HG02870 (cell line): ENCODE data around the gene LIPA.

Source experiments
- ATAC-seq: cut with Tn5 transposase; IDR thresholded peaks from one replicate; pipeline ENCODE4 v1.9.1; 2021; ENCODE audit warnings: mild to moderate bottlenecking, moderate library complexity; ENCODE audit not compliant: unreplicated experiment

Gene LIPA

DNA sequence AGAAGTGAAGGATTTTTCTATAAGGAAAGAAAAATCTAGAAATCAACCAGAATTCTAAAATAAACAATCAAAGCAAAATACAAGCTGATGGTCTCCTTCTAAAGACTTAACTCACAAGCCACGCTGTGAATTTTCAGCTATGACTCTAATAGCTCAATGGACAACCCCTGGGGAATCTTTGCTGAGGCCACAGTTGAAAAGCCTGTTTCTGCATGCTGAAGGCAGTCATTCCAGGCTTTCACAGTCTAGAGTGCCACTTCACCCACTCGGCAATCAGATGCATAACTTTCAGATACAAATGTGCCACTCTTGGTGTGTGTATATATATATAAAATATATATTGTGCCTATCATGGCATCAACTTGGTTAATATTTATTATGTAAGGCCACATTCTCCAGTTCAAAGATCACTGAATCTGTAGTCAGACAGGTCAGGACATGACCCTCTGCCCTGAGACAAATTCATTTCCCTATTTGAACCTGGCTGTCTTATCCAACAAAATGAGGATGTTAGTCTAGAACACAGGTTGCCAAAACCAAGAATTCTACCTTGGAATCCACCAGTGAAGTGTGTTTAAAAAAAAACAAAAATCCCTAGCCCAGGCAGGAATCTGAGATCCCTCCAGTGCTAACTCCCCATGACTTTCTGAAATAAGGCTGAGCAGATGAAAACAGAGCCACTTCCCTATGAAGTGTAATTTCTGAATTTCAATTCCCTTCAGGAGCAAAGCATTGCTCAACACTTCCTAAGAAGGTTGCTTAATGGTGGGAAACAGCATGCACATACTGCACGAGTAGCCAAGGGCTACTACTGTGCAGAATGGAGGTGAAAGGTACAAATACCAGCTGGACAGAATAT lies 9.9 kb downstream of the LIPA start:
- ATAC-seq: peak; percentile 39

DNA sequence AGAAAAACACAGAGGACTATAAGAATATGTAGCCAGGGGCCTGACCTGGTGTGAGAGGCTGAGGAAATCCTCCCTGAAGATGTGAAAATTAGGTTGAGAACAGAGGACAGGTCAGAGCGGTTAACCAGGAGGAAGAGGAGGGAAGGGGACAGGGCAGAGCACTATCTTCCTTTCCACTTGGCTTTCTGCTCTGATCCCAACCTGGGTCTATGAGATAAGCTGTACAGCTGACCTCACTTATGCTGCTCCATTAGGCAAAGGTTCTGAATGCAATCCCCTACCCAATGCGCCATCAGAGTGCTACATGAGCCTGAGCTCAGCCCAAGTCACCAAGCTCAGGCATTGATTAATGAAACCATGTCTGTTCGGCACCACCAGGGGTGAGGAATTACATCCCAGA lies 10.5 kb downstream of the LIPA start:
- ATAC-seq: no peak

DNA sequence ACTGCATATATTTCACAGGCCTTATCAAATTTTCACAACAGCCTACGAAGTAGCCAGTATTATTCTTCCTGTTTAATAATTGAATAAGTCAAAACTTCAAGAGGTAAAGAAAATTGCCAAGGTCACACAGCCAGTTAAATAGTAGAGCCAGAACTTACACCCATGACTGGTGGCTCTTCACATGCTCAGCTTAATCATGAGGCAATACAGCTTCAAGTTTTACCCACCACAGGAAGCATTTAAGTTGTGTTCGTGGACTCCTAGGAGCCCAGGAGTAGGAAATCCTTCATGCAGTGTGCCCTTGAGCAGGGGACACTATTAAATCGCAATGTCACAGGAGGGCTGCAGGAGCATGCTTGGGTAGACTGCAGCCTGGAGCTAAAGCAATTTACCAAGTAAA lies 11.1 kb downstream of the LIPA start:
- ATAC-seq: no peak

DNA sequence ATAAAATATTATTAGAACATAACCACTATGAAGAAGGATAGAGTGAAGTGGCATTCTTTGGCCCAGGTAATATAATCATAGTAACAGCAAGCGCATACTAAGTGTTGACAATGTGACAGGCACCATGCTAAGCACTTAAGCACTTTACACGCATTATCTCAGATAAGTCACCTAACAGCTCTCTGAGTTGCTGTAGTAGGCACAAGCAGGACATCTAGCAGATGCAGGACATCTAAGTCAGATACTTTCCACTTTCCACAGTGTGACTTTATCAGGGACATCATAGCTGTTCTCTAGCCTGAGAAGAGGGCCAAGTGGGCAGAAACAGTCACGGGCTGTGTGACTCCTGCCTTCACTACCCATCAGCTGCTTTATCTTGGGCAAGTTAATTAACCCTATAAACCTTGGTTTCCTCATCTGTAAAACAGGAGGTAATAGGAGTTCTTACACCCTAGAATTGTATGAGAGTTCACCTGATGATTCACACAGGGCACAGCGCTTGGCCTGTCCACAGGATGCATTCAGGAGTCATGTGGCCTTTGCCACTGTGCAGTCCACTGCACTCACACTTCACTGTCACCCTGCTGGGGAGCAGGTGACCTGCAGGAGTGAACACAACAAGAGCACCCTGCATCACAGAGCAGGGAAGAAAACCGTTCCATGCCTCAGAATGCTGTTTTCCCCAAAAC lies 12.5 kb downstream of the LIPA start:
- no peak for ATAC-seq

DNA sequence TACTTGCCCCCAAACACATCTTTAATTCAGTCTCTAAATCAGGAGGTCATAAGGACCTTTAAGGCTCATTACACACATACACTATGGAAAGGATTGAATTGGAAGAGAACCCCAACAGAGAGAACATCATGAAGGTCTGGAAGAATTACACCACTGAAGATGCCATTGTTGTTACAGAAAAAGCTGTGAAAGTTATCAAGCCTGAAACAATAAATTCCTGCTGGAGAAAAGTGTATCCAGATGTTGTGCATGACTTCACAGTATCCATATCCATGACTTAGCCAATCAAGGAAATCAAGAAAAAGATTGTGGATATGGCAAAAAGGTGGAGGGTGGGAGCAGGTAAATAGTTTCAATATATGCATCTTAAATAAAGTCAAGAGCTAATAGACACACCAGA lies 13.7 kb downstream of the LIPA start:
- no peak for ATAC-seq

DNA sequence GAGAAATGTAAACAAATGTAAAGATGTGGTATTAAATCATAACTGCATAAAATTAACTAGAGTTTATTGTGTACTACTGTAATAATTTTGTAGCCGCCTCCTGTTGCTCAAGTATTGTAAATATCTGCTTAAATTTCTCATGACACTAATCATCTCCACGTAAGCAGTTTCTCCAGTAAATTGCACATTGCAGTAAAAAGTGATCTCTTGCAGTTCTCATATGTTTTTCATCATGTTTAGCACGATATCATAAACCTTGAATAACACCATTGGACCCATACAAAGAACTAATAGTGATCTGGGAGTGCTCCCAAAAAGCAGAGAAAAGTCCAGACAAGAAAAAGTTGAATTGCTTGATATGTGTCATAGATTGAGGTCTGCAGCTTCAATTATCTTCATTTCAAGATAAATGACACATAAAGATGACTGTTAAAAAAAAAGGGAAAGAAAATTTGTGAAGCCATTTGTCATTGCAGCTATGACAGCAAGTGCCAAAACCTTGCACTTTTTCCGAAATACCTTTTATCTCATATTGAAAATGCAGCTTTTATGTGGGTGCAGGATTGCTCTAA lies 15.3 kb downstream of the LIPA start:
- no peak for ATAC-seq

DNA sequence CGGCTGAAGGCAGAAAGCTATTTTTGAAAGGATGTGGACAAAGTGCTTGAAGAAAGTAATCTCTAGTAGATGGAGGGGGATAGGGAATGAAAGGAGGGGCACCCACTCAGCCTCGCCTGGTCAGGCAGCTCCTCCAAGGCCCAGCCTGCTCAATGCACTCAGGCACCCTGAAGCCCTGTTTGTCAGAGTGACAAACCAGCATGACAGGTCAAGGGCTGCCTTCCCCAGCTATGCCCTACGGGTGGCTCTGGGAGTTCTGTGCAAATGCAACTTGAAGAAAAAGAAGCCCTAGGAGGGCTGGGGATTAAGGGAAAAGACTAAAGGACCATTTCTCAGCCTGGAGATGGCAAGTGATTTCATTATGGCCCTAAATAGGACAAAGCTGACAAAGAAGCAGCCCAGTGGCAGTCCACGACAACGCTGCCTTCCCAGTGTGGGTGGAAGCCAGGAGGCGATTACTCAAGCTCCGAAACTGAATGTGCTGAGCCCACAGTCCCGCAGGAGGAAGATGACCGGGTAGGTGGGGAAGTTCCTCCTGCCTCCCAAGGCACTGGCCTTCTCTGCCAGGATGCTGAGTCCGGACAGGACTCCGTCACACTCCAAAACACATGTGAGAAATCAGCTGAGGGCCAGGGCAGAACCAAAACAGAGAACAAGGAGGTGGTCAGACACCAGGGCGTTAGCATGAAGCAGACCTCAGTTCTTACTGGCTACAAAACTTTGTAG lies 16.3 kb downstream of the LIPA start:
- no peak for ATAC-seq

DNA sequence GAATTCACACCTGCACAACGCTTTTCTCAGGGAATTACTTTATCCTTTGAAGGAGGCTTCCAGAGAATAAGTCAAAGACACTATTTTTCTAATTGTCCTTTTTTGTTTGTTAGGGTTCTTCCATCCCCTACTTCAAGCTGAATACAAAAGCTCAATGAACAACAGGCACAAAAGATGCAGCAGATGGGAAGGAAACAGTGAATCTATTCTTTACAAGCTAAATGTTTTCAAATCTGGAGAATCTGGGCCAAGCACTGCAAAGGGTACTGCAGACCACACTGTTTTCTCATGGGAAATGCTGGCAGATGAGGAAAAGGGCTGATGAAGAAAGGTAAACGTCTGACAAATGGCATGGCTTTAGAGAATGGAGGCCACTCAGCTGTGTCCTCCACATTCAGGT lies 18.5 kb downstream of the LIPA start:
- ATAC-seq: no peak

DNA sequence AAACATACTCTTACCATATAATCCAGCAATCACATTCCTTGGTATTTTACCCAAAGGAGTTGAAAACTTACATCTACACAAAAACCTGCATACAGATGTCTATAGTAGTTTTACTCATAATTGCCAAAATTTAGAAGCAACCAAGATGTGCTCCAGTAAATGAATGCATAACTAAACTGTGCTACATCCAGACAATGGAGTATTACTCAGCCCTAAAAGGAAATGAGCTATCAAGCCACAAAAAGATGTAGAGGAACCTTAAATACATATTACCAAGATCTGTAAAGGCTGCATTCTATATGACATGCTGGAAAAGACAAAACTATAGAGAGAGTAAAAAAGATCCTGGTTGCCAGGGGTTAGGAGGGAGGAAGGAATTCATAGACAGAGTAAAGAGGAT lies 22.6 kb downstream of the LIPA start:
- no peak for ATAC-seq

DNA sequence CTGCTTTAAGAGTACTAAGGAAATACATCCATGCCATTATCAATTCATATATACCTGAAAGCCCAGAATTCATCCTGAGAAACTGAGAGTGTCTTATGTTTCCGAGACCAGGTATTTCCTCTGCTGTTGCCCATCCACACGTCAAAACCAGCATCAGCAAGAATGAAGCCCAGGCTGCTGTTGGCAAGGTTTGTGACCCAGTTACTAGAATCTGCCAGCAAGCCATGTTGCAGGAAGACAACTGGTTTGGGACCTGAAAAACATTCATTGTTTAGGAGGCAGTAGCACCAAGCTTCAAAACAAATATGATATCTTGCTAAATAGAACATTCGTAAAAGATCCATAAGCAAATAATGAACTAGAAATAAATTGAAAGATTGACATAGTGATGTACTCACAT lies 23.4 kb downstream of the LIPA start:
- no peak for ATAC-seq

DNA sequence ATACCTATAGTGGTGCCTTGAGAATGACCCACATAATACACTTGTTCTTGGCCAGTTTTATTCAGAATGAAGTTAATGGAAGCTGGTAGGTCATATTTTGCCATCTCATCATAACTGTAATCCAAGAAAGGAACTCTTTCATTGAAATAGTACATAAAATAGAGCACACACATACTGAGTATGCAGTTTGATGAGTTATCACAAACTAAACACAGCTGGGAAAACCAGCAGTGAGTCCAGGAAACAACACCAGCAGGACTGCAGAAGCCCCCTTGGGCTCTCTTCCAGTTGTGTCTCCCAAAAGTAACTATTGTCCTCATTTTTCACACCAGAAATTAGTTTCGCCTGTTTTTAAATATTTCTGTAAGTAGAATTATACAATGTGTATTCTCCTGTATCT lies 24.7 kb downstream of the LIPA start:
- no peak for ATAC-seq

DNA sequence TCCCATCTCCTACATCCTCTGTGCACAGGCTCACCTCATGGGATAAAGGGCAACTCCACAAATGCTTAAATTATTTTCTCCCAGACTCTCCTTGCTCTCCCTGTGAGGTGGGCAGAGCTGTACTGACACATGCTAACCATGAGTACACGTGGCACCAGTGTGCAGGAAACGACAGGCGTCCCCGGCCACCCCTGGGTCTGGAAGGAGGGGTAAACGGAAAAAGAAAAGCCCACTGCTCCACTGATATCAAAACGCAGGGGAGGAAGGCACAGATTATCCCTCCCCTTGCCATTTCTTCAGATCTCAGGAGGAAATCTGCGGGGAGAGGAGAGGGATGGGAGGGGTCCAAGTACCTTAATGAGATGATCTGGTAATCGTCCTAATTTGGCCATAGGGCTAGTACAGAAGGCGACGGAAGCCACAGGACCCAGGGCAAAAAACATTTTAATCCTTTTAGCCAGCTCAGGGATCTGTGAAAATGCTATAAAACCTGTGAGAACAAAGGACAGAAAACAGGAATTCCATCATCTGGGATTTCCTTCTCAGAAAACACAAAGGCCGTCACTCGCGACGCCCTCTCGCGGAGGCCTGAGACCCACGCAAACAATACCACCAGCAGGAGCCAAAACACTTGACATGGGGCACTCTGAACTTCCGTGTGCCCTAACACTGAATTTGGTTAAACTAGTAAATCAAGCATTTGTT lies 26.7 kb downstream of the LIPA start:
- no peak for ATAC-seq

DNA sequence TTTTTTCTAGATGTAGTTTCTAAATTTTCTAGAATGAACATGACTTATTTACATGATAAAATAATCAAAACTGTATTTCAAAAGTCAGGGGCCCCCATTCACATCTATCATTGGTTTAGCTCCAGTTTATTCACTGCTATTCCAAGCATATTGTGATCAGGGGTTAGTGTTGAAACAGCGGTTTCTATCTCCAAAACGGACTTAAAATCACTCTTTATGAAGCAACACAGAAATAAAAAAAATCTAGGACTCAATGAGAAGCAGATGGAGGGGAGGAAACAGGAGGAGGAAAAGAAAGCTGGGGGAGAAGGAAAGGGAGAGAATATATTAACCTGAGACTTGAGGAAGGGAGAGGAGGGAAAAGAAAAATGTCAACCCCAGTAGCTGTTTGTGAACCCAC lies 29.7 kb downstream of the LIPA start:
- ATAC-seq: no peak

DNA sequence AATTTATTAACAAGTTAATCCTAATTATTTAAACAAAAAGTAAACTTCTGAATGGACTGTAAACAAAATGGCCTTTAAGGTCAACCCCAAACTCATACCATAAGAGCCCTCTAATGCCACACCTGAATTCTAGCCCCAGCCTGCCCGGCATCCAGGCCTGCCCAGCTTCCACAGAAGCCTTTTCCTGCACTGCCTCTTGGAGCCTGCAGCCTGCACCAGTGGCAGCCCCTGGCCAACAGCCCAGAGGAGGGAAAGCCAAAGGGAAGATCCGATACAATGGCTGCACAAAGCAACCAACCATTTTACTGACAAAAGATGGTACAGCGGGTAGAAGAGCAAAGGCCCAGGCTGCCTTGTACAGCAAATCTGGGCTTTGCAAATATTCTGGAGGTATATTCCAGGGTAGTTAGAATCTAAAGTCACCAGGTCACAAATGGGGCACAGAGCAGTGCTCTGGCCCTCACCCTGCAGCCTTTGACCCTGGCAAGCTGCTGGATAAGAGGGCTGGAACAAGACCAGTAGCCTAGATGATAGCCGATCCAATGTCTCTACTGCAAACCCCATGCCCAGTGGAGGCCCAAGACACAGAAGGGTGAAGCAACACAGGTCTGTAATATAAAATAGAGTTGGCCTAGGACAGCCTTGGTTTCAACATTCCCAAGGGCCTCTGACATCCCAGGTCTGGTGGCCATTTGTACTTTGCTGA lies 31.9 kb downstream of the LIPA start:
- no peak for ATAC-seq

DNA sequence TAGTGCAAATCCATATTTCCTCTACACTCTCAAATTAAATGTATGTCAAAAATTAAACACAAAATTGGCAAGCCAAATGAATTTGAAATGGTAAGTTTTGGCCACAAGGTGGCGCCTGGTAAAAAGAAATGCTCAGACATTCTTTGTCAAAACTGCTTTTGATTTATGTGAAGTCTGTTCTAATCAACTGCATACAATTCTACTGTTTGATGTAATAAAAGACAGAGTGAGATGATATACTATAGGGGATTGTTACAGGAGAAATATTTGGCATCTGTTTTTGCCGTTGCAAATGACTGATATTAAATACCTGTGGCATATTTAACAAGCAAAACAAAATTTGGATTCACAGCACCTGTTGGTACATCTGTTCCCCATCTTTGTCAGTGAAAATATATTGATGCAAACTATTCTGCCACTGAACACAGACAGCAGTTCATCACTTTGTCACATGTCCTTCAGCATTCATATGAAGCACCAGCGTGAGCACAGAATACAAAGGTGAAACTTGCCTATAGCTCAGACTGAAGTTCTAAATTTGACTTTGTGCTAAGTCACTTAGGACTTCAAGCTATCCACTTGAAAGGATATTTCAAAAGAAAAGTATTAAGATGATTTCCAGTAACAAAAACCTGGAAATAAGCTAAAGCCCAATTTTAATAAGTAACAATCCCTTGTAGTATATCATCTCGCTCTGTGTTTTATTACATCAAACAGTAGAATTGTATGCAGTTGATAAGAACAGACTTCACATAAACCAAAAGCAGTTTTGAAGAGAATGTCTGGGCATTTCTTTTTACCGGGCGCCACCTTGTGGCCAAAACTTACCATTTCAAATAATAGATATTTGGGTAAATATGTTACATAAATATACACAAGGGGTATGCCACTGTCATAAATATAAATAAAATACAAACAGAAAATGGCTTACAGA lies 34.3 kb downstream of the LIPA start:
- ATAC-seq: no peak

DNA sequence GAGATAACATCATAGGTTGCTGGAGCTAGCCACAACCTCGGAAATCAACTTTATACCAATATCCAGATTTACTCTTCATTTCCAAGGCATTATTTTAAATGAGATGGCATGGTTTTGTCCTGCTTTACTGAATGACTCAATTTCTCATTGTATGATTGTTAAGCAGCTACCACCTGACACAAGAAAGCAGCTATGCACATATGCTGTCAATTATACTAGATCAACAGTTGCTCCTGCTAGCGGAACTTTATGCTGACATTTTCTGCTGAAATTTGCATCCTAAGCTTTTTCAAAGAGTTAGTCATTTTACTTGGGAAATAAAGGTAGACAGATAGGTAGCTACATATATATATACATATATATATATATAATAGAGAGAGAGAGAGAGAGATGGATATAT lies 35.5 kb downstream of the LIPA start:
- no peak for ATAC-seq

DNA sequence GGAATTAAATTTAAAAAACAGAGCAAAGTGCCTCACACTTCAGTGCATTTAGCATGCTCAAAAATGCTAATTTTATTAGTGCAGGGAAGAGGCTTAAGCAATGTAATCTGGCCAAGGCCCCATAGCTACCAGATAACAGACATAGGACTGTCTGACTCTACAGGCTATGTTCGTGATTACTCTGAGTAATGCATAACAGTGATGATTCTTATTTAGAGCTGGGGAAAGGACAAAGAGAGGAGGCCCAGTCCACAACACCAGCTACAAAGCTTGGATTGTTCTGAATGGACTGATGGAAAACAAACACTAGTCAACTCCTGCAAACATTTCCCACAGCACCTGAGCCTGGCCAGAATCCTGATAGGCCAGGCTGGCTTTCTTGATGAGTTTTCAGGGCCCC lies 36.1 kb downstream of the LIPA start:
- ATAC-seq: no peak

DNA sequence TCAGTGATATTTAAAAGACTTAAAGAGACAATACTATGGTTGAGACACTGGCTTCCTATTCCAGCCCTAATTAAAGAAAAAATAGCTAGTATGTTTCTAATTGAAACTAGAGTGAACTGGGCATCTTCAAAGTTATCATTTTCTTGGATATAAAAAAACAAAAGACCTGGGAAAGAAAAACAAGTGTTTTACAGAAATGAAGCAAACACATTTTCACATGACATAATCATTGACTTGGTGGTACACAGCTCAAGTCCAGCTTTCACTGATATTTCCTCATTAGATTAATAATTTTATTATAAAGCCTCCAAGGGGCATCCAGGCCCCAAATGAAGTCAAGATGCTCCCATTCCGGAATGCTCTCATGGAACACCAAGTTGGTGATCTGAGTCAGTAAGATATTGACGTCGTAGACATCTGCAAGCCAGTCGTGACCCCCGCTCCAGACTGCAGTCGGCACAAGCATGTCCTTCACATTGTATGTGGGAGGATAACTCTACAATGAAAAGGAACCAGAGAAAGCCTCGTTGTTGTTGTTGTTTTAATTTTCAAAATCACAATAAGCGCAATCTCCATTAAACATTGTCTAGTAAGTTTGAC lies 36.9 kb downstream of the LIPA start:
- ATAC-seq: no peak
